ENCODE data around the gene ST8SIA6. TPM values are rescaled to one million over a fixed set of nuclear protein-coding genes. Genes with fewer than 3 reads are reported as not detected.

Gene ST8SIA6
- total and polyA plus RNA-seq, 5 donors from 2014 or later = 5.6 to 10.8 (median 9.0) TPM

DNA sequence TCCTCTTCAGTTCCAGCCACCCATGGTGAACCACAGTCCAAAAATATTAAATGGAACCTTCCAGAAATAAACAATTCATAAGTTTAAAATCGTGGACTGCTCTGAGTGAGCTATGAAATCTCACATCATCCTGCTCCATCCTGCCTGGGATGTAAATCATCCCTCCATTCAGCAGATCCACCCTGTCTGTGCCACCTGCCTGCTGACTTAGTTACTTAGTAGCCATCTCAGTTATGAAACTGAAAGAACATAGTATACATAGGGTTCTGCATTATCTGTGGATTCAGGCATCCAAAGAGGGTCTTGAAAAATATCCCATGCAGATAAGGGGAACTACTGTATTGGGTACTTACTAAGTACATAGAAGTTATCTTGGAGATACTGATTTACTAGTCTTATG lies 89.0 kb downstream of the ST8SIA6 start:
- Mint-ChIP-seq H3K4me3 (no peak overlapping the region), H3K36me3 (peaks cover 9% of the 10 kb centered on the region), H3K27me3 (no peaks in the 10 kb centered on the region), H3K4me1 (peaks cover 0 to 7% (median 2%) of the 10 kb centered on the region in 4 donors), H3K9me3 (peaks cover 0 to 8% (median 2%) of the 10 kb centered on the region in 7 donors), H3K27ac (no peak overlapping the region)
- H3K27ac ChIP-seq (ENCODE audit: insufficient read depth, low read length, poor library complexity, severe bottlenecking) = no peak overlapping the region
- no peaks in the 10 kb centered on the region for H3K27me3 ChIP-seq (ENCODE audit: control insufficient read depth, insufficient read depth, low read length)
- ATAC-seq (ENCODE audit: low read depth in 2 of 2) (no peak), DNase-seq (no peak)
- H3K4me3 ChIP-seq (ENCODE audit: low read depth, low read length) = no peak overlapping the region
- H3K4me1 ChIP-seq (ENCODE audit: control insufficient read depth, insufficient read depth, low read length, poor library complexity, severe bottlenecking) = no peaks in the 10 kb centered on the region
- H3K9me3 ChIP-seq (ENCODE audit: control insufficient read depth in 2 of 2, low read length in 2 of 2) = no peaks in the 10 kb centered on the region
- H3K36me3 ChIP-seq (ENCODE audit: control insufficient read depth, insufficient read depth, low read length) = peaks cover 4% of the 10 kb centered on the region

DNA sequence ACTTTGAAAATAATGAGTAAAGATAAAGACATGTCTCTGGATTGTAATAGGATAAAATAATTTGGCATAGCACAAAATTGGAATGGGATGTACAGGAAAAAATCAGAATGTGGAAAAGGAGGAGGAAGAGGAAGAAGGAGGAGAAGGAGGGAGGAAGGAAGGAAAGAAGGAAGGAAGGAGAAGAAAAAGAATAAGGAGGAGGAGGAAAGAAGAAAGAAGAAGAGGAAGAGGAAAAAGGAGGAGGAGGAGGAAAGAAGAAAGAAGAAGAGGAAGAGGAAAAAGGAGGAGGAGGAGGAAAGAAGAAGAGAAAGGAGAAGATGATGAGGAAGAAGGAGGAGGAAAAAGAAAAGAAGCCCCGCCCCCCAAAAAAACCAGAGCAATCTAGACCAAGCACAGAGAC lies 95.9 kb downstream of the ST8SIA6 start:
- Histone ChIP-seq H3K4me1 (ENCODE audit: control insufficient read depth, insufficient read depth, low read length, poor library complexity, severe bottlenecking) (no peaks in the 10 kb centered on the region), H3K9me3 (ENCODE audit: control insufficient read depth in 2 of 2, low read length in 2 of 2) (no peaks in the 10 kb centered on the region), H3K27me3 (ENCODE audit: control insufficient read depth, insufficient read depth, low read length) (no peaks in the 10 kb centered on the region), H3K36me3 (ENCODE audit: control insufficient read depth, insufficient read depth, low read length) (peaks cover 4% of the 10 kb centered on the region), H3K4me3 (ENCODE audit: low read depth, low read length) (no peak overlapping the region), H3K27ac (ENCODE audit: insufficient read depth, low read length, poor library complexity, severe bottlenecking) (no peak overlapping the region)
- no peak for DNase-seq
- Mint-ChIP-seq H3K4me3 (no peak overlapping the region), H3K9me3 (peaks cover 0 to 3% (median 0%) of the 10 kb centered on the region in 7 donors), H3K27ac (no peak overlapping the region), H3K4me1 (peaks cover 2 to 30% (median 9%) of the 10 kb centered on the region in 4 donors), H3K36me3 (peaks cover 10% of the 10 kb centered on the region), H3K27me3 (peaks cover 21% of the 10 kb centered on the region)
- no peak for ATAC-seq (ENCODE audit: low read depth in 2 of 2)

DNA sequence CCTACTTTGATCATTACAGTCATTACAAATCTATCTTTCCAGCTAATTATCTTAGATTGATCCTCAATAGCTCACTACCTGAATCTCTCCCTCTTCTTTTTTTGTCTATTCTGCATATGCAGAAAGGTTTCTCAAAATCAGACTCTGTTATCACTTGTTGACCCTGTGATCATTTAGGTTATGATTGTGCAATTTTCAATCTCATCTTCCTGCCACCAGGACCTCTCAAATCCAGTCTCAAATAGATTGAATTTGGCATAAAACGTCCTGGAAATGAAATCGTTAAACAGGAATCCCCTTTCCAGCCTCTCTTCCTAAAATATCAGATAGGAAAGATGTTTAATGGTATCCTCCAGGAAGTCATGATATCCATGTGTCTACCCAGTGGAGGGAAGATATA lies 96.6 kb downstream of the ST8SIA6 start:
- H3K4me3 Mint-ChIP-seq = no peak overlapping the region
- no peaks in the 10 kb centered on the region for H3K9me3 ChIP-seq (ENCODE audit: control insufficient read depth in 2 of 2, low read length in 2 of 2)
- H3K27ac Mint-ChIP-seq = no peak overlapping the region
- H3K36me3 Mint-ChIP-seq = peaks cover 10% of the 10 kb centered on the region
- H3K9me3 Mint-ChIP-seq = peaks cover 0 to 3% (median 0%) of the 10 kb centered on the region in 7 donors
- no peaks in the 10 kb centered on the region for H3K27me3 ChIP-seq (ENCODE audit: control insufficient read depth, insufficient read depth, low read length)
- H3K4me3 ChIP-seq (ENCODE audit: low read depth, low read length) = no peak overlapping the region
- DNase-seq (no peak), ATAC-seq (ENCODE audit: low read depth in 2 of 2) (no peak)
- peaks cover 4% of the 10 kb centered on the region for H3K36me3 ChIP-seq (ENCODE audit: control insufficient read depth, insufficient read depth, low read length)
- H3K4me1 ChIP-seq (ENCODE audit: control insufficient read depth, insufficient read depth, low read length, poor library complexity, severe bottlenecking) = no peaks in the 10 kb centered on the region
- no peak overlapping the region for H3K27ac ChIP-seq (ENCODE audit: insufficient read depth, low read length, poor library complexity, severe bottlenecking)
- H3K27me3 Mint-ChIP-seq = peaks cover 21% of the 10 kb centered on the region
- H3K4me1 Mint-ChIP-seq = peaks cover 2 to 30% (median 14%) of the 10 kb centered on the region in 4 donors

DNA sequence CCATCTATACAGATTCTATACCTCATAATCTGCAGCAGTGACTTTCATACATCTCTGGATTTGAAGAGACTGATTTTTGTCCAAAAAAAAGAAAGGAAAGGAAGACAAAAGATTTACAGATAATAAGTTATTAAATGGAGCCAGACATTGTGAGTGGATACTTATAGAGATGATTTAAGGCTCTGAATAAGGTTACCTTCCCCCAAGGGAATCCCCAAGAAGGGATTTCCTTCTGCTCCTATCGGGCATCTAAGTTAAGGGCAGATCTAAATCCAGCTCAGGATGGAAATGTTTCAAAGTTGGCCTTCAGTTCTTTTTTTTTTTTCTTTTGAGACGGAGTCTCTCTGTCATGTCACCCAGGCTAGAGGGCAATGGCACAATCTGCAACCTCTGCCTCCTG lies 97.6 kb downstream of the ST8SIA6 start:
- peaks cover 21% of the 10 kb centered on the region for H3K27me3 Mint-ChIP-seq
- peaks cover 4% of the 10 kb centered on the region for H3K36me3 ChIP-seq (ENCODE audit: control insufficient read depth, insufficient read depth, low read length)
- H3K4me1 ChIP-seq (ENCODE audit: control insufficient read depth, insufficient read depth, low read length, poor library complexity, severe bottlenecking) = no peaks in the 10 kb centered on the region
- no peak for DNase-seq
- H3K4me1 Mint-ChIP-seq = peaks cover 2 to 36% (median 14%) of the 10 kb centered on the region in 4 donors
- ATAC-seq (ENCODE audit: low read depth in 2 of 2) = no peak
- H3K27ac ChIP-seq (ENCODE audit: insufficient read depth, low read length, poor library complexity, severe bottlenecking) = no peak overlapping the region
- H3K4me3 Mint-ChIP-seq = no peak overlapping the region
- H3K9me3 Mint-ChIP-seq = peaks cover 0 to 3% (median 0%) of the 10 kb centered on the region in 7 donors
- H3K4me3 ChIP-seq (ENCODE audit: low read depth, low read length) = no peak overlapping the region
- no peaks in the 10 kb centered on the region for H3K27me3 ChIP-seq (ENCODE audit: control insufficient read depth, insufficient read depth, low read length)
- no peak overlapping the region for H3K27ac Mint-ChIP-seq
- no peaks in the 10 kb centered on the region for H3K9me3 ChIP-seq (ENCODE audit: control insufficient read depth in 2 of 2, low read length in 2 of 2)
- peaks cover 10% of the 10 kb centered on the region for H3K36me3 Mint-ChIP-seq

GRCh38 chr10:17354781-17355180 lies 99.6 kb downstream of the ST8SIA6 start:
- ATAC-seq (ENCODE audit: low read depth in 2 of 2) = no peak
- Mint-ChIP-seq H3K9me3 (peaks cover 0 to 6% (median 3%) of the 10 kb centered on the region in 7 donors), H3K4me3 (no peak overlapping the region), H3K4me1 (peaks cover 2 to 25% (median 11%) of the 10 kb centered on the region in 4 donors), H3K27ac (no peak overlapping the region), H3K36me3 (peaks cover 12% of the 10 kb centered on the region), H3K27me3 (peaks cover 21% of the 10 kb centered on the region)
- Histone ChIP-seq H3K27ac (ENCODE audit: insufficient read depth, low read length, poor library complexity, severe bottlenecking) (no peak overlapping the region), H3K36me3 (ENCODE audit: control insufficient read depth, insufficient read depth, low read length) (peaks cover 6% of the 10 kb centered on the region), H3K9me3 (ENCODE audit: control insufficient read depth in 2 of 2, low read length in 2 of 2) (no peaks in the 10 kb centered on the region), H3K4me3 (ENCODE audit: low read depth, low read length) (no peak overlapping the region), H3K27me3 (ENCODE audit: control insufficient read depth, insufficient read depth, low read length) (no peaks in the 10 kb centered on the region), H3K4me1 (ENCODE audit: control insufficient read depth, insufficient read depth, low read length, poor library complexity, severe bottlenecking) (no peaks in the 10 kb centered on the region)
- DNase-seq = no peak

- Mint-ChIP-seq H3K27me3 (peaks cover 21% of the 10 kb centered on the region), H3K27ac (peak overlapping the region in 1 of 3 donors; percentile 50), H3K9me3 (peaks cover 0 to 6% (median 3%) of the 10 kb centered on the region in 7 donors), H3K36me3 (peaks cover 12% of the 10 kb centered on the region), H3K4me3 (no peak overlapping the region), H3K4me1 (peaks cover 2 to 25% (median 11%) of the 10 kb centered on the region in 4 donors)
- H3K36me3 ChIP-seq (ENCODE audit: control insufficient read depth, insufficient read depth, low read length) = peaks cover 6% of the 10 kb centered on the region
- H3K4me3 ChIP-seq (ENCODE audit: low read depth, low read length) = no peak overlapping the region
- DNase-seq (no peak), ATAC-seq (ENCODE audit: low read depth in 2 of 2) (peak in 1 of 2 donors; percentile 37)
- H3K27me3 ChIP-seq (ENCODE audit: control insufficient read depth, insufficient read depth, low read length) = no peaks in the 10 kb centered on the region
- H3K4me1 ChIP-seq (ENCODE audit: control insufficient read depth, insufficient read depth, low read length, poor library complexity, severe bottlenecking) = no peaks in the 10 kb centered on the region
- no peak overlapping the region for H3K27ac ChIP-seq (ENCODE audit: insufficient read depth, low read length, poor library complexity, severe bottlenecking)
- no peaks in the 10 kb centered on the region for H3K9me3 ChIP-seq (ENCODE audit: control insufficient read depth in 2 of 2, low read length in 2 of 2)
These were observed 100.7 kb downstream of the ST8SIA6 start for GRCh38 chr10:17353568-17354300.

- Mint-ChIP-seq H3K36me3 (peaks cover 3% of the 10 kb centered on the region), H3K4me3 (no peak overlapping the region), H3K27me3 (peaks cover 14% of the 10 kb centered on the region), H3K4me1 (peaks cover 0 to 21% (median 11%) of the 10 kb centered on the region in 4 donors), H3K27ac (no peak overlapping the region), H3K9me3 (peaks cover 0 to 6% (median 3%) of the 10 kb centered on the region in 7 donors)
- Histone ChIP-seq H3K27me3 (ENCODE audit: control insufficient read depth, insufficient read depth, low read length) (no peaks in the 10 kb centered on the region), H3K36me3 (ENCODE audit: control insufficient read depth, insufficient read depth, low read length) (peaks cover 2% of the 10 kb centered on the region), H3K9me3 (ENCODE audit: control insufficient read depth in 2 of 2, low read length in 2 of 2) (no peaks in the 10 kb centered on the region), H3K4me1 (ENCODE audit: control insufficient read depth, insufficient read depth, low read length, poor library complexity, severe bottlenecking) (no peaks in the 10 kb centered on the region), H3K27ac (ENCODE audit: insufficient read depth, low read length, poor library complexity, severe bottlenecking) (no peak overlapping the region), H3K4me3 (ENCODE audit: low read depth, low read length) (no peak overlapping the region)
- ATAC-seq (ENCODE audit: low read depth in 2 of 2) (no peak), DNase-seq (no peak)
These were observed 101.8 kb downstream of the ST8SIA6 start for GRCh38 chr10:17352583-17352982.

GRCh38 chr10:17351506-17351905 lies 102.9 kb downstream of the ST8SIA6 start:
- H3K27me3 ChIP-seq (ENCODE audit: control insufficient read depth, insufficient read depth, low read length) = no peaks in the 10 kb centered on the region
- H3K27me3 Mint-ChIP-seq = peaks cover 14% of the 10 kb centered on the region
- no peak overlapping the region for H3K27ac Mint-ChIP-seq
- H3K4me3 ChIP-seq (ENCODE audit: low read depth, low read length) = no peak overlapping the region
- no peak for ATAC-seq (ENCODE audit: low read depth in 2 of 2)
- H3K36me3 ChIP-seq (ENCODE audit: control insufficient read depth, insufficient read depth, low read length) = peaks cover 2% of the 10 kb centered on the region
- peaks cover 3% of the 10 kb centered on the region for H3K36me3 Mint-ChIP-seq
- H3K4me3 Mint-ChIP-seq = no peak overlapping the region
- H3K4me1 ChIP-seq (ENCODE audit: control insufficient read depth, insufficient read depth, low read length, poor library complexity, severe bottlenecking) = no peaks in the 10 kb centered on the region
- DNase-seq = no peak
- H3K4me1 Mint-ChIP-seq = peaks cover 0 to 19% (median 11%) of the 10 kb centered on the region in 4 donors
- no peak overlapping the region for H3K27ac ChIP-seq (ENCODE audit: insufficient read depth, low read length, poor library complexity, severe bottlenecking)
- peaks cover 0 to 6% (median 3%) of the 10 kb centered on the region in 7 donors for H3K9me3 Mint-ChIP-seq
- no peaks in the 10 kb centered on the region for H3K9me3 ChIP-seq (ENCODE audit: control insufficient read depth in 2 of 2, low read length in 2 of 2)
